ENCODE results near the gene KRTAP10-12. TPM values are rescaled to one million over a fixed set of nuclear protein-coding genes. Genes with fewer than 3 reads are reported as not detected.

The KRTAP10-12 gene
- total RNA-seq, 1 donor from 2014 or later, result not detected

- Mint-ChIP-seq H3K4me1 (peaks cover 27% of the 10 kb centered on the region), H3K27ac (no peak overlapping the region), H3K9me3 (no peaks in the 10 kb centered on the region), H3K36me3 (no peaks in the 10 kb centered on the region), H3K27me3 (ENCODE audit: low read depth) (peaks cover 96% of the 10 kb centered on the region), H3K4me3 (no peak overlapping the region)
- DNase-seq (ENCODE audit: low spot score in 2 of 2, unreplicated experiment in 2 of 2), result peak in 1 of 2 experiments; percentile 36
- no peak for TF ChIP-seq CTCF (IDR thresholded peaks at IDR 0.05; ENCODE audit: unreplicated experiment)
Observed at GRCh38 chr21:44706706-44707581, 10.0 kb downstream of the KRTAP10-12 start.

GRCh38 chr21:44708213-44708865, 11.4 kb downstream of the KRTAP10-12 start:
- no peak overlapping the region for H3K27ac Mint-ChIP-seq
- H3K36me3 Mint-ChIP-seq, result no peaks in the 10 kb centered on the region
- H3K4me1 Mint-ChIP-seq, result peaks cover 27% of the 10 kb centered on the region
- H3K9me3 Mint-ChIP-seq, result no peaks in the 10 kb centered on the region
- peak in 1 of 2 experiments; percentile 37 for DNase-seq (ENCODE audit: low spot score in 2 of 2, unreplicated experiment in 2 of 2)
- TF ChIP-seq CTCF (IDR thresholded peaks at IDR 0.05; ENCODE audit: unreplicated experiment), result no peak
- H3K4me3 Mint-ChIP-seq, result no peak overlapping the region
- H3K27me3 Mint-ChIP-seq (ENCODE audit: low read depth), result peaks cover 97% of the 10 kb centered on the region

GRCh38 chr21:44708866-44709425, 12.0 kb downstream of the KRTAP10-12 start:
- DNase-seq (ENCODE audit: low spot score in 2 of 2, unreplicated experiment in 2 of 2), result peak in 1 of 2 experiments; percentile 26
- no peaks in the 10 kb centered on the region for H3K9me3 Mint-ChIP-seq
- peak overlapping the region; percentile 32 for H3K4me3 Mint-ChIP-seq
- peaks cover 97% of the 10 kb centered on the region for H3K27me3 Mint-ChIP-seq (ENCODE audit: low read depth)
- H3K27ac Mint-ChIP-seq, result no peak overlapping the region
- H3K36me3 Mint-ChIP-seq, result no peaks in the 10 kb centered on the region
- peaks cover 27% of the 10 kb centered on the region for H3K4me1 Mint-ChIP-seq
- TF ChIP-seq CTCF (IDR thresholded peaks at IDR 0.05; ENCODE audit: unreplicated experiment), result no peak

GRCh38 chr21:44709426-44710293, 12.7 kb downstream of the KRTAP10-12 start:
- Mint-ChIP-seq H3K27me3 (ENCODE audit: low read depth) (peaks cover 97% of the 10 kb centered on the region), H3K36me3 (no peaks in the 10 kb centered on the region), H3K4me3 (peak overlapping the region; percentile 32), H3K27ac (no peak overlapping the region), H3K4me1 (peaks cover 27% of the 10 kb centered on the region), H3K9me3 (no peaks in the 10 kb centered on the region)
- DNase-seq (ENCODE audit: low spot score in 2 of 2, unreplicated experiment in 2 of 2), result peak in 1 of 2 experiments; percentile 45
- TF ChIP-seq CTCF (IDR thresholded peaks at IDR 0.05; ENCODE audit: unreplicated experiment), result no peak

GRCh38 chr21:44710294-44710665, 13.3 kb downstream of the KRTAP10-12 start:
- Mint-ChIP-seq H3K4me3 (peak overlapping the region; percentile 34), H3K4me1 (peaks cover 27% of the 10 kb centered on the region), H3K9me3 (no peaks in the 10 kb centered on the region), H3K27ac (no peak overlapping the region), H3K36me3 (no peaks in the 10 kb centered on the region), H3K27me3 (ENCODE audit: low read depth) (peaks cover 97% of the 10 kb centered on the region)
- DNase-seq (ENCODE audit: low spot score in 2 of 2, unreplicated experiment in 2 of 2), result peak in 1 of 2 experiments; percentile 35
- TF ChIP-seq CTCF (IDR thresholded peaks at IDR 0.05; ENCODE audit: unreplicated experiment), result no peak

All from mesothelial cell of epicardium (in vitro differentiated cells).